NT2/D1 (cell line): ENCODE measurements around the gene AGPAT3.
A peak's percentile ranks its signal among the peaks of the same experiment; 100 is the strongest.

Experiments used
- DNase-seq: peaks from one replicate; pipeline ENCODE4 v3.0.0-alpha.2; 2011; ENCODE audit warnings: low read depth, low spot score
- H3K27me3 ChIP-seq: 2 replicates; pipeline ENCODE4 v1.6.0; 2011; ENCODE audit warnings: mild to moderate bottlenecking; ENCODE audit not compliant: insufficient read length, insufficient read depth
- H3K36me3 ChIP-seq: 2 replicates; pipeline ENCODE4 v1.6.1; 2011; ENCODE audit warnings: mild to moderate bottlenecking, low read length, mixed read lengths; ENCODE audit not compliant: insufficient read depth, insufficient read length
- H3K4me1 ChIP-seq: 2 replicates; pipeline ENCODE4 v1.5.1; 2011; ENCODE audit not compliant: insufficient read depth, insufficient read length
- H3K4me3 ChIP-seq: 2 replicates; pipeline ENCODE4 v1.5.1; 2011; ENCODE audit warnings: low read depth; ENCODE audit not compliant: insufficient read length
- H3K9ac ChIP-seq: 2 replicates; pipeline ENCODE4 v1.6.0; 2011; ENCODE audit warnings: low read depth; ENCODE audit not compliant: insufficient read length
- H3K9me3 ChIP-seq: 2 replicates; pipeline ENCODE4 v1.5.1; 2011; ENCODE audit warnings: mild to moderate bottlenecking, low read length; ENCODE audit not compliant: insufficient read depth
- SUZ12 ChIP-seq: IDR thresholded peaks from 2 replicates; pipeline ENCODE4 v1.6.1; 2011; ENCODE audit not compliant: insufficient read length, insufficient read depth; ENCODE audit errors: extremely low read depth
- YY1 ChIP-seq: IDR thresholded peaks from 2 replicates; pipeline ENCODE4 v1.6.1; 2011; ENCODE audit not compliant: insufficient read length, insufficient read depth
- ZNF274 ChIP-seq: IDR thresholded peaks from 2 replicates; pipeline ENCODE4 v1.6.1; 2011; ENCODE audit warnings: mild to moderate bottlenecking, low read depth, low read length

AGPAT3 gene

GRCh38 chr21:43848771-43849170 is 16.3 kb upstream of the AGPAT3 start:
- no peak overlapping the region for H3K9ac ChIP-seq

GRCh38 chr21:43849532-43850299 is 15.3 kb upstream of the AGPAT3 start:
- H3K9ac ChIP-seq, result no peak overlapping the region
- H3K9me3 ChIP-seq, result peaks cover 8% of the 10 kb centered on the region; the same call in 1 of the 2 replicates
- no peak for DNase-seq
- H3K4me1 ChIP-seq, result peaks cover 8% of the 10 kb centered on the region
- H3K4me3 ChIP-seq, result no peak overlapping the region
- H3K36me3 ChIP-seq, result no peaks in the 10 kb centered on the region
- TF ChIP-seq ZNF274 (no peak), SUZ12 (no peak)
- H3K27me3 ChIP-seq, result no peaks in the 10 kb centered on the region

More at GRCh38 chr21:43848771-43849170, 16.3 kb upstream of the AGPAT3 start:
- H3K36me3 ChIP-seq, result no peaks in the 10 kb centered on the region
- no peak for DNase-seq
- peaks cover 8% of the 10 kb centered on the region; the same call in 1 of the 2 replicates for H3K9me3 ChIP-seq
- H3K4me3 ChIP-seq, result no peak overlapping the region
- H3K4me1 ChIP-seq, result no peaks in the 10 kb centered on the region
- TF ChIP-seq ZNF274 (no peak), SUZ12 (no peak), YY1 (no peak)
- no peaks in the 10 kb centered on the region for H3K27me3 ChIP-seq

- Histone ChIP-seq H3K36me3 (no peaks in the 10 kb centered on the region), H3K27me3 (no peaks in the 10 kb centered on the region), H3K4me3 (no peak overlapping the region), H3K9ac (no peak overlapping the region), H3K4me1 (peaks cover 10% of the 10 kb centered on the region), H3K9me3 (peaks cover 8% of the 10 kb centered on the region; the same call in 1 of the 2 replicates)
- DNase-seq, result no peak
- no peak for TF ChIP-seq SUZ12
- TF ChIP-seq YY1, result no peak
- no peak for TF ChIP-seq ZNF274
These were observed 14.2 kb upstream of the AGPAT3 start for GRCh38 chr21:43850728-43851295.

GRCh38 chr21:43851593-43851992 is 13.4 kb upstream of the AGPAT3 start:
- no peaks in the 10 kb centered on the region for H3K27me3 ChIP-seq
- peaks cover 10% of the 10 kb centered on the region for H3K4me1 ChIP-seq
- DNase-seq, result no peak
- peaks cover 8% of the 10 kb centered on the region; the same call in 1 of the 2 replicates for H3K9me3 ChIP-seq
- TF ChIP-seq SUZ12 (no peak), YY1 (no peak), ZNF274 (no peak)
- no peak overlapping the region for H3K4me3 ChIP-seq
- no peaks in the 10 kb centered on the region for H3K36me3 ChIP-seq
- H3K9ac ChIP-seq, result no peak overlapping the region

DNA sequence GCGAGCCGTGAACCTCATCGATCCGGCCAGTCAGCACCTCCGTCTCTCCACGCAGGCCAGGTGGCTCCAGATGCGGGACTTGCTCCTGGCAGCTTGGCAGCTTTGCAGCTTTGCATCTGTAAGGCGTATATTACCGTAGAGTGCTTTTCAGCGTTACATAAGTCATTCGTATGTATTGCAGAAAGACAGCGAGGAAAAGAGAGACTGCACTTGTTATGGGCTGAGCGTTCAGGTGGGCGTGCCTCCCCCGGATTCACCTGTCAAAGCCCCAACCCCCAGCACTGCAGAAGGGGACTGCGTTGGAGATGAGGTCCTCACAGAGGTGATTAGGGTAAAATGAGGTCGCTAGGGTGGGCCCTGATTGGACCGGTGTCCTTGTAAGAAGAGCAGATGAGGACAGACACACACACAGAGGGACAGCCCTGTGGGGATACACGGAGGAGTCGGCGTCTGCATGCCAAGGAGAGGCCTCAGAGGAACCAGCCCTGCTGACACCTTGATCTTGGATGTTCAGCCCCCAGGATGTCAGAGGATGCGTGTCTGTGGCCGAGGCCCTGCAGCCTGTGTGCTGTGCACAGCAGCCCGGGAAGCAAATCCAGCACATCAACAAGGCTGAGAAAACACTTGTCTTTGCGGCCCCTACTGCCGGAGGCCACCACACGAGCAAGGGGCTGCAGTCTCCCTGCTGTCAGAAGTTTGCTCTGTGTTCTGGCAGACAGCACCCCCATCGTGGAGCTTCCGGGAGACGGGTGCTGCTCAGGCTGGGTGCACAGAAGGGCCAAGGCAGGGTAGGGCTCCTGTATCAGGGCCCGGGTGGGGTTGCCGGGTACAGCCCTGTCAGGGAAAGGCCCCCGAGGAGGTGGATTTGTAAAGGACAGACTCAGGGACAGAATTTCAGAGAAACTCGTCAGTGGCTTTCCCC is 10.9 kb upstream of the AGPAT3 start:
- H3K9ac ChIP-seq, result peak overlapping the region; percentile 17
- H3K4me3 ChIP-seq, result no peak overlapping the region
- H3K27me3 ChIP-seq, result no peaks in the 10 kb centered on the region
- TF ChIP-seq SUZ12 (no peak), ZNF274 (no peak), YY1 (no peak)
- no peaks in the 10 kb centered on the region for H3K36me3 ChIP-seq
- peaks cover 8% of the 10 kb centered on the region; the same call in 1 of the 2 replicates for H3K9me3 ChIP-seq
- H3K4me1 ChIP-seq, result peaks cover 18% of the 10 kb centered on the region
- DNase-seq, result no peak

- no peak overlapping the region for H3K4me3 ChIP-seq
- no peak overlapping the region for H3K9ac ChIP-seq
- no peak for TF ChIP-seq SUZ12
- TF ChIP-seq ZNF274, result no peak
- TF ChIP-seq YY1, result no peak
These were observed 10.0 kb upstream of the AGPAT3 start for GRCh38 chr21:43854773-43855633.

More at GRCh38 chr21:43854773-43855633, 10.0 kb upstream of the AGPAT3 start:
- Histone ChIP-seq H3K4me1 (peaks cover 21% of the 10 kb centered on the region), H3K9me3 (peaks cover 8% of the 10 kb centered on the region; the same call in 1 of the 2 replicates), H3K27me3 (no peaks in the 10 kb centered on the region), H3K36me3 (no peaks in the 10 kb centered on the region)
- no peak for DNase-seq
